MM.1S (cell line): ENCODE data around the gene STAP2.

ENCODE experiments used
- EZH2 ChIP-seq: fragments of 300-600 bp; sonication (generic); optimal IDR thresholded peaks from 2 replicates; pipeline ENCODE3; 2017; ENCODE audit warnings: low read depth, mild to moderate bottlenecking, antibody characterized with exemption, low read length, mixed read lengths
- EZH2phosphoT487 ChIP-seq: fragments of 300-600 bp; sonication (generic); IDR thresholded peaks from 2 replicates; pipeline ENCODE4 v1.6.1; 2018; ENCODE audit warnings: antibody characterized with exemption, low read length
- TF ChIP-seq, protein P1 (sequence below): fragments of 300-600 bp; sonication (generic); IDR thresholded peaks from 2 replicates; pipeline ENCODE4 v1.5.1; 2016; ENCODE audit warnings: antibody characterized with exemption, low read length, mixed read lengths

DNA sequence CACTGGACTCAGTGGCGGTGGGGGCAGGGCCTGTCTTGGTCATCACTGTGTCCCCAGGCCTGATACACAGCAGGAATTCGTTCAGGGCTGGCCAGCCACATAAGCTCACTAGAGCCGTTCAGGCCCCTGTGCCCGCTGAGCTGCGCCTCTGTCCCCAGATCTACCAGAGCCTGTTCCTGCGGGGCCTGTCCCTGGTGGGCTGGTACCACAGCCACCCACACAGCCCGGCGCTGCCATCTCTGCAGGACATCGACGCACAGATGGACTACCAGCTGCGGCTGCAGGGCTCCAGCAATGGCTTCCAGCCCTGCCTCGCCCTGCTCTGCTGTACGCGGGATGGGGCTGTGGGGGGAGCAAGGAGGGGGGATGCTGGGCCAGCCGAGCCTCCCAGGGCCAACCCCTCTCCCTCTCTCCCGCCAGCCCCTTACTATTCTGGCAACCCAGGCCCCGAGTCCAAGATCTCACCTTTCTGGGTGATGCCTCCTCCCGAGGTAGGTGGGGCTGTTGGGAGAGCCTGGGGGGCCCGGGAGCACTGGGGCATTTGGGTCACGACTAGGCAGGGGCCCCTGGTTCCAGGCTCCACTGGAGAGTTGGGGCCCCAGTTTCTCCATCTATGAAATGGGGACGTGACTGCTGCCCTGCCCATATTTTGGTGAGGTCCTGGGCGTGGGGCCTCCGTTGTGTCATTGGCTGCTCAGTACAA lies 18.6 kb upstream of the STAP2 start:
- TF ChIP-seq, protein P1, sequence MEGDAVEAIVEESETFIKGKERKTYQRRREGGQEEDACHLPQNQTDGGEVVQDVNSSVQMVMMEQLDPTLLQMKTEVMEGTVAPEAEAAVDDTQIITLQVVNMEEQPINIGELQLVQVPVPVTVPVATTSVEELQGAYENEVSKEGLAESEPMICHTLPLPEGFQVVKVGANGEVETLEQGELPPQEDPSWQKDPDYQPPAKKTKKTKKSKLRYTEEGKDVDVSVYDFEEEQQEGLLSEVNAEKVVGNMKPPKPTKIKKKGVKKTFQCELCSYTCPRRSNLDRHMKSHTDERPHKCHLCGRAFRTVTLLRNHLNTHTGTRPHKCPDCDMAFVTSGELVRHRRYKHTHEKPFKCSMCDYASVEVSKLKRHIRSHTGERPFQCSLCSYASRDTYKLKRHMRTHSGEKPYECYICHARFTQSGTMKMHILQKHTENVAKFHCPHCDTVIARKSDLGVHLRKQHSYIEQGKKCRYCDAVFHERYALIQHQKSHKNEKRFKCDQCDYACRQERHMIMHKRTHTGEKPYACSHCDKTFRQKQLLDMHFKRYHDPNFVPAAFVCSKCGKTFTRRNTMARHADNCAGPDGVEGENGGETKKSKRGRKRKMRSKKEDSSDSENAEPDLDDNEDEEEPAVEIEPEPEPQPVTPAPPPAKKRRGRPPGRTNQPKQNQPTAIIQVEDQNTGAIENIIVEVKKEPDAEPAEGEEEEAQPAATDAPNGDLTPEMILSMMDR = no peak
- TF ChIP-seq EZH2 = no peak
- TF ChIP-seq EZH2phosphoT487 = no peak
